Measurements from ENCODE around the gene SRF. TPM values are rescaled to one million over a fixed set of nuclear protein-coding genes. Genes with fewer than 3 reads are reported as not detected.
"Not testable (repeated sequence)": the region's sequence is repeated elsewhere in the genome, so short reads cannot be mapped to it uniquely, and the experiment has no call there.

Gene SRF
- total RNA-seq (2014; rRNA removed; shearing (Covaris generic)) = 15.6 and 26.5 TPM in 2 replicates

DNA sequence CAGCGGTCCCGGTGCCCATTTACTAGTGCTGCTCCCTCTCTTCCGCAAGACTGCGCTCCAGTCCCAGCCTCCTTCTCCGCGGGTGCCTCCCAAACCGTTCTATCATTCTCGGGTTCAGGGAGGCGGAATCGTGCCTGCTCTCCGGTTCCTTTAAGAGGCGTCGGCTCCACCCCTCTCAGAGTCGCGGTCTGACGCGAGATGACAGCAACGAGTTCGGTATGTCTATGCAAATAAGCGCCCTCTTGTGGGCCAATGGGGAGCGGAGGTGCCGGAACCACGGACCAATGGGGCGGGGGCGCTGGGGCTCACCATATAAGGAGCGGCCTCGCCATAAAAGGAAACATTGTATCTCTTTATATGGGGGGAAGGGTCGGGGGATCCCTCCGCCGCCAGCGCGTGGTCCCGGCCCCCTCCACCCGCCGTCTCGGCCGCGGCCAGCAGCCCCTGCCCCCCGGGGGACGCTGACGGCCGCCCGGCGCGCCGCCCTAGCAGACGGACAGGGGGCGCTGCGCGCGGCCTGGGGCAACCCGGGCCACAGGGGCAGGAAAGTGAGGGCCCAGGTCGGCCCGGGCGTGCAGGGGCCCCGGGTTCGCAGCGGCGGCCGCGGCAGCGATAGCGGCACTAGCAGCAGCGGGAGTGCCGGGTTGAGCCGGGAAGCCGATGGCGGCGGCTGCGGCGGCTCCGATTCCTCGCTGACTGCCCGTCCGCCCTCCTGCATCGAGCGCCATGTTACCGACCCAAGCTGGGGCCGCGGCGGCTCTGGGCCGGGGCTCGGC lies at the start of gene SRF:
Gene SRF (plus strand): TSS at position 339 of the 776 bp plus-strand sequence. CDS start 388 bp downstream, at position 727.
- DNase-seq (ENCODE audit: low read depth) = peak; percentile 100

DNA sequence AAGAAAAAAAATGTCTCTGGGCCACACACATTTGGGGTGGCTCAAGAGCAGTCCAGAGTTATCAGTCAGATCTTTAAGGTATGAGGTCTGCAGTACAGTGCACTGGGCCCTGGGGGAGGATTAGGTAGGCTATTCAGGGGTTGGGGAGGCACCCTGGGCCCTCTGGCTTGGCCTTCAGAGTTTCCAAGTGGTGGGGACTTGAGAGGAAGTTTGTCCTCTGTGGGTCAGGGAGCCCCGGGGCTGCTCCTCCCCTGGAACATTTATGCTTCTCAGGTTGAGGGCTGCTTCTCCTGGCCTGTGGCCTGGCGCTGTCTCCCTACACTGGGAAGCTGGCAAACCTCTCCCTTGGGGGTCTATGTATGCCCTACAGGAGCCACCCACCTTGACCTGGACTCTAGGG lies 48.9 kb upstream of the SRF start:
- peak; percentile 65 for DNase-seq (ENCODE audit: low read depth)

DNA sequence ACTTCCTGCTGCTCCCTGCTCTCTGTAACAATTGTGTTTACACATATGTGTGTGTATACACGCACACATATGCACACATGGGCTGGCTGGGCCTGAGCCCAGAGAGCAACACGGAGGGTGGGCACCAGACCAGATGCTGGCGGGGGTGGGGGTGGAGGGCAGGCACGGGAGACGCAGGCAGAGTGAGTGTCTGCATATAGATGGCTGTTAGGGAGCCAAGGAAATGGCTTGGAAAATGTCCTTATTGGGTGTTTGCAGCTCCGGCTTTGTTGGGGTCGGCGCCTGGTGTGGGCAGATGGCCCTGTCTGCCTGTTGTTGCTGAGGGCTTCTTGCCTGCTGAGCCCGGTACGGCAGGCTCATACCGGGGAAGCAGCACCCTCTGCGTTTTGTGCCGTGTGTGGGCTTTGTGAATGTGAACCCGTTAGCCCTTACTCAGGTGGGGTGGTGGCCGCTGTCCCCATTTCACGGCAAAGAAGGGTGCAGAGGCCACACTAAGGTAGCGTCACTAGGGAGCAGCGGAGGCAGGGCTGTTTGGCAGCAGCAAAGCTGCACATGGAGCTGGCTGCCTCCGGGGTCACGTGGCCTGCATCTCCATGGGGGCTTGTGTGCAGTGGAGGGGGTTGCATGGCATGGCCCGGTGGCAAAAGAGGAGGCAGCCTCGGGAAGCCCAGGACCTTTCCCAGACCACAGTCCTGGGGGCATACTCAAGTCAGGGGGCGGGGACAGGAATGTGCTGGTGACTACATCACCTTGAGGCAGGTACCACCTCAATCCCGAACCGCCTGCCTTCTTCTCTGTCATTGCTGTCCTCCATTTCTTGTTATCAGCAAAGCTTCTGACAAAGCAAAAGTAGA lies 47.4 kb upstream of the SRF start:
- no peak for DNase-seq (ENCODE audit: low read depth)

DNA sequence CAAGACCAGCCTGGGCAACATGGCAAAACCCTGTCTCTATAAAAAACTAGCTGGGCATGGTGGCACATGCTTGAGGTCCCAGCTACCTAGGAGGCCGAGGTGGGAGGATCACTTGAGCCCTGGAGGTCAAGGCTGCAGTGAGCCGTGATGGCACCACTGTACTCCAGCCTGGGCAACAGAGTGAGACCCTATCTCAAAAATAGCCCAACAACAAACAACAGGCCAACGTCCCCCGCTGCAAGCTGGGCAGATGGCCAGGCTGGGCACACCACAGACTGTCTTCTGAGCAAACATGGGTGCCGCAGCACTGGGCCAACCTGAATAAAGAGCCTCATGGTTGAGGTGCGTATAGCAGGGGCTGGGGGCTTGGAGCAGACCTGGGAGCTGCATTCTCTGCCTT lies 46.6 kb upstream of the SRF start:
- DNase-seq (ENCODE audit: low read depth) = no peak

DNA sequence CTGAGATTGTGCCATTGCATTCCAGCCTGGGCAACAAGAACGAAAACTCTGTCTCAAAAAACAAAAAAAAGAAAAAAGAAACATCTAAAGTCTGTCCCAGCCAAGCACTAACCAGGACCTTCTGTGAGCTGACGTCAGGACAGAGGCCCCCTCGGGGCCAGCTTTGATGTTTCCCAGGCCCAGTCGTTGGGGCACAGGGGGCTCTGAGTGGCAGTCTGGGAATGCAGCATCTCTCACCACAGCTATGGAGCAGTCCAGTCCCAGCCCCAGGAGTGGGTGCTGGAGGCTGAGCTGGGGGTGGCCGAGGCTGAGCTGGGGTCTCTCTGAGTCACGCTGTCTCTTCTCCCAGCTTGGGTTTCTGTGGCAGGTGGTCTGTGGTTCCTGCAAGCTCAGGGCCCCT lies 46.0 kb upstream of the SRF start:
- peak; percentile 73 for DNase-seq (ENCODE audit: low read depth)

DNA sequence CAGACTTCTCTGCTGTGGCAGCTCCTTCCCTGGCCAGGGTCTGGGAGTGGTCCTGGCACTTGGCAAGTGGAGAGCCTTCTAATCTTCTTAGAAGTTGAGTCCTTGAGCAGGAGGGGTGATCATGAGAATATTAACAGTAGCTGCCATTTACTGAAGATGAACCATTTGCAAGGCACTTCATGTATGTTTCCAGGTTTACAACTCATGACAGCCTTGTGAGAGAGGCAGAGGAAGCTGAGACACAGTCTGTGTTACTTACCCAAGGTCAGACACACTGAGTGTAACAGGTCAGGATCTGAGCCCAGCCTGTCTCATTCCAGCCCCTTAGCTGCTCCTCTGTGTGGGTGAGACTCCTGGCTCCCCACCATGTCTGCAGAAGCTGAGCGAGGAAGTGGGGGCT lies 45.5 kb upstream of the SRF start:
- DNase-seq (ENCODE audit: low read depth) = no peak

DNA sequence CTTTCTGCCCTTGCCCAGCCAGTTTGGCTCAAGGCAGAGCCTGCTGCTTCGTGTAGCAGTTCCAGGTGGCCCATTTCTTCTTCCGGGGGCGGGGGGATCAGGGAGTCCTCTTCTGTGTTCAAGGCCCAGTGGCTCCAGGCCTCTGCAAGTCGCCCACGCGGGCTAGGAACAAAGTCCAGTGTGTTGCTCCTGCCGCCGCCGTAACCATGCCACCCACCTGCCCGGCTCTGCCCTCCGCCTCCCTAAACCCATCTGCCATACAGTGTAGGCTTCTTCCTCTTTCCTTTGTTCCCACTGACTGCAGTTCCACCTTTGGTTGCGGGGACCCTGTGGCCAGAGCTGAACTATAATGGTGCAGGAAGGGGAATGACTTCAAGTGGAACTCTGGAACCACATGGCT lies 43.9 kb upstream of the SRF start:
- no peak for DNase-seq (ENCODE audit: low read depth)

DNA sequence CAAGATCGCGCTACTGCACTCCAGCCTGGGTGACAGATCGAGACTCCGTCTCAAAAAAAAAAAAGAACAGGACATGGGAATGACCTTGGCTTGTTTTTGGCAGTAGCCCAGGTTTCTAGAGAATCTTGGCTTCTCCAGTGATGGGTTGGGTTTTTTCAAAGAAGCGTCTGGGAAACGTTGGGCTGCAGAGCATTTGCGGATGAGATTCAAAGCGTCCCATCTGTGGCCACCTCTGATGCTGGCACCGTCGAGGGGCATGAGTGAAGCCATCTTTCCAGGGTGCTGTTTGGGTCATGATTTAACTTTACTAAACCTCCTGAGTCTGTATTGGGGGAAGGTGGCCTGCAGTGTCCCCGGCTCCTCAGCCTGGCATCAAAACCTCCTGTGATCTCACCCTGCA lies 43.2 kb upstream of the SRF start:
- peak; percentile 50 for DNase-seq (ENCODE audit: low read depth)

DNA sequence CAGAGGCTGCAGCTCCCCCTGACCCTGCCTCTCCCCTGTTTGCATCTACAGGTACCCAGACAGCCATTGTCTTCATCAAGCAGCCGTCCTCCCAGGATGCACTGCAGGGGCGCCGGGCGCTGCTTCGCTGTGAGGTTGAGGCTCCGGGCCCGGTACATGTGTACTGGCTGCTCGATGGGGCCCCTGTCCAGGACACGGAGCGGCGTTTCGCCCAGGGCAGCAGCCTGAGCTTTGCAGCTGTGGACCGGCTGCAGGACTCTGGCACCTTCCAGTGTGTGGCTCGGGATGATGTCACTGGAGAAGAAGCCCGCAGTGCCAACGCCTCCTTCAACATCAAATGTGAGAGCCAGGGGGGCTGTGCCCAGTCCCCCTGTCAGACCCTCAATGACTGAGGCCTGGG lies 42.1 kb upstream of the SRF start:
- peak; percentile 33 for DNase-seq (ENCODE audit: low read depth)

DNA sequence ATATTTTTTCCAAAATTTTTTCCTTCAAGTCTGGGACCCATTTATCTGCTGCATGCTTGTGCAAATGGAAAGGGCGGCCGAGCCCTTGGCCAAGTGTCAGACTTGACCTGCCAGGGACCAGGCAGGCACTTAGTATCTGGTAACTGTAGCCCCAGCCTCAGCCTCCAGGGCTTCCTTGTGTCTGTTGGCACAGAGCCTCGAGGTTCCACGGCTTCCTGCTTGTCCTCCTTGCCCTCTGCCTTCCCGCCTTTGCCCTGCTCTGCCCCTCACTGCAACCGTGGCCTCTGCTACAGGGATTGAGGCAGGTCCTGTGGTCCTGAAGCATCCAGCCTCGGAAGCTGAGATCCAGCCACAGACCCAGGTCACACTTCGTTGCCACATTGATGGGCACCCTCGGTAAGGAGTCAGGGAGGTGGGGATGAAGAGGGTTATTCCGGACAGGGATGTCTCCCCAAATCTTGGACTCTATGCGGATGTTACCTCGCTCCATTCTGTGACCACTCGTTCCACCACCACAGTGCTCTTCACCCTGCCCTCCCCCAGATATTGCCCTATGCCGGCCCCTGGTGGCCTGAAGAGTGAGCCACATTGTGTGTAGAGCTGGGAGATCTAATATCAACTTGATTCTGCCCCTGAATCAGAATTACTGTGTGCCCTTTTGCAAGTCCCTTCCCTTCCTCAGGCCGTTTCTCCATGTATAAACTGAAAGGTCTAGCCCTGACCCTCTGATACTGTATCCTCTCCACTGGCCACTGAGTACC lies 41.5 kb upstream of the SRF start:
- peak; percentile 69 for DNase-seq (ENCODE audit: low read depth)

DNA sequence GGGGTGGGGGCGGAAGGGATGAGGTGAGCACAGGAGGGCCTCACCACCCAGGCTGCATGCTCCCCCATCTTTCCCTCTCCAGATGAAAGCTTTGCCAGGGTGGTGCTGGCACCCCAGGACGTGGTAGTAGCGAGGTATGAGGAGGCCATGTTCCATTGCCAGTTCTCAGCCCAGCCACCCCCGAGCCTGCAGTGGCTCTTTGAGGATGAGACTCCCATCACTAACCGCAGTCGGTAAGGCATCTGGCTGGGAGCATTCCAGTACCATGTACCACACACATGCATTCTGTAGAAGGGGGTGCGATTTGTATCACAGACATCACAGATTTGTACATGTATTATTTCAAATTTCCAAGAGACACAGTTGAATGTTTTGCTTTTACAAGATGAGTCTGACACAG lies 40.6 kb upstream of the SRF start:
- DNase-seq (ENCODE audit: low read depth) = no peak

DNA sequence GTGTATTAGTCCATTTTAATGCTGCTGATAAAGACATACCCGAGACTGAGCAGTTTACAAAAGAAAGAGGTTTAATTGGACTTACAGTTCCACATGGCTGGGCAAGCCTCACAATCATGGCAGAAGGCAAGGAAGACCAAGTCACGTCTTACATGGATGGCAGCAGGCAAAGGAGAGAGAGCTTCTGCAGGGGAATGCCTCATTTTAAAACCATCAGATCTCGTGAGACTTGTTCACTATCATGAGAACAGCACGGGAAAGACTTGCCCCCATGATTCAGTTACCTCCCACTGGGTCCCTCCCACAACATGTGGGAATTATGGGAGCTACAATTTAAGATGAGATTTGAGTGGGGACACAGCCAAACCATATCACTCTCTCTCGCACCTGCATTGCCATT lies 39.7 kb upstream of the SRF start:
- not testable (repeated sequence) for DNase-seq (ENCODE audit: low read depth)

DNA sequence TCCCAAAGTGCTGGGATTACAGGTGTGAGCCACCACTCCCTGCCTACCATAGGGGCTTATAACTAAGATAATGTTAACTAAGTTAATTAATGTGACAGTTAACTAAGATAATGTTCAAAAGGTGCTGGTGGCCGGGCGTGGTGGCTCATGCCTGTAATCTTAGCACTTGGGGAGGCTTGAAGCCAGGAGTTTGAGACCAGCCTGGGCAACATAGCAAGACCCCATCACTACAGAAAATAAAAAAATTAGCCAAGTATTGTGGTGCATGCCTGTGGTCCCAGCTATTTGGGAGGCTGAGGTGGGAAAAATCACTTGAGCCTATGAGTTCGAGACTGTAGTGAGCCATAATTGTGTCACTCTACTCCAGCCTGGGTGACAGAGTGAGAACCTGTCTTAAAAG lies 32.8 kb upstream of the SRF start:
- no peak for DNase-seq (ENCODE audit: low read depth)

DNA sequence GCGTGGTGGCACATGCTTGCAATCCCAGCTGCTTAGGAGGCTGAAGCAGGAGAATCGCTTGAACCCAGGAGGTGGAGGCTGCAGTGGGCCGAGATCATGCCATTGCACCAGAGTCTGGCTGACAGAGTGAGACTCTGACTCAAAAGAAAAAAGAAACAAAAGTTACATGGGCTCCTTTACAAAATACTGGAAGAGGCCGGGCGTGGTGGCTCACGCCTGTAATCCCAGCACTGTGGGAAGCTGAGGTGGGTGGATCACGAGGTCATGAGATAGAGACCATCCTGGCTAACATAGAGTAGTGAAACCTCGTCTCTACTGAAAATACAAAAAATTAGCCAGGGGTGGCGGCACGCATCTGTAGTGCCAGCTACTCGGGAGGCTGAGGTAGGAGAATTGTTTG lies 31.1 kb upstream of the SRF start:
- not testable (repeated sequence) for DNase-seq (ENCODE audit: low read depth)

DNA sequence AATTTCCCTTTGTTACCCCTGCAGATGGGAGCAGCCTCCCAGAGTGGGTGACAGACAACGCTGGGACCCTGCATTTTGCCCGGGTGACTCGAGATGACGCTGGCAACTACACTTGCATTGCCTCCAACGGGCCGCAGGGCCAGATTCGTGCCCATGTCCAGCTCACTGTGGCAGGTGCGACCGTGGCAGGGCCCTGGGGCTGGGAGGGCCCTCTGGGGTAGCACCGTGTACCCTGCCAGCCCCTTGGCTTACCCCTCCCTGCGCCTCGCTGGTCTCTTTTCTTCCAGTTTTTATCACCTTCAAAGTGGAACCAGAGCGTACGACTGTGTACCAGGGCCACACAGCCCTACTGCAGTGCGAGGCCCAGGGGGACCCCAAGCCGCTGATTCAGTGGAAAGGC lies 29.4 kb upstream of the SRF start:
- DNase-seq (ENCODE audit: low read depth) = no peak

DNA sequence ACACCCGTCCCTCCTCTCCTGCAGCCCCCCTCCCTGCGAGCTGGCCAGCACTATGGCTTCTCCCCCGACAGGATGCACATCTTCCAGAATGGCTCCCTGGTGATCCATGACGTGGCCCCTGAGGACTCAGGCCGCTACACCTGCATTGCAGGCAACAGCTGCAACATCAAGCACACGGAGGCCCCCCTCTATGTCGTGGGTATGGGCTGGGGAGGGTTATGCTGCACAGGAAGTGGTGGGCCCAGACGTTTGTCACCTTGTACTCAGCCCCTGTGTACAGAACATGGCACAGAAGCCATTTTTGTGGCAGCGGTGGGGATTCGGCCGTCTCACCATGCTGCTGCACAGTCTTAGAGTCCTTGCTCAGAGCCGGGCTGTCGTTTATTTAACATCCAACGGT lies 29.0 kb upstream of the SRF start:
- no peak for DNase-seq (ENCODE audit: low read depth)

DNA sequence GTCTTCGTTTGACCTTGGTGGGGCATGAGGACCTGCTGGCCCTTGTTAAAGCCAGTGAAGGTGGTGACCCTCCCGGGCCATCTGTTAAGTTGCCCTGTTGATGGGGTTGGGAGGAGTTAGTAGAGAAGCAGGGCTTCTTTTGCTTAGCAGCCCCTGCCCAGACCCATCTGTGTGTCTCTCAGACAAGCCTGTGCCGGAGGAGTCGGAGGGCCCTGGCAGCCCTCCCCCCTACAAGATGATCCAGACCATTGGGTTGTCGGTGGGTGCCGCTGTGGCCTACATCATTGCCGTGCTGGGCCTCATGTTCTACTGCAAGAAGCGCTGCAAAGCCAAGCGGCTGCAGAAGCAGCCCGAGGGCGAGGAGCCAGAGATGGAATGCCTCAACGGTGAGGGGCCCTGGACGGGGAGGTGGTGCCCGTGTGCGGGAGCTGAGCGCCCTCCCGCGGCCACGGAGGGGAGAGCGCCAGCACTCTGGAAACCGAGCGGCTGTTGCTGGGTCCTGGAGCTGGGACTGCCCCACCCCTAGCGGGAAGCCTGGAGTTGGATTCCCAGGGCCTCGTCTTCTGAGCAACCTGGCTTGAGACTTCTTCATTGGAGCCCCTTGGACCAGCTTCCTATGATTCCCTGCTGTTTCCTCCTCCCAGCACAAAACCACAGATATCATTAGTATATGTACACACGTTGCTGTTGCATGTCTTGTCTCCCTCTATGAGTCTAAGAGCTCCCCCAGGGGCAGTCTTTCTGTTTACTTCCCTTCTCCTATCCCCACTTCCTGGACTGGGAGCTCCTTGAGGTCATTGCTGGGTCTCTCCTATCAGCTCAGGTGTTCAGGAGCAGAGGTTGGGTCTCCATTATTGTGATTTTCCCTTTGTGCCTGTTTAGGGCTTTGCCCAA lies 27.6 kb upstream of the SRF start:
- DNase-seq (ENCODE audit: low read depth) = peak; percentile 89

DNA sequence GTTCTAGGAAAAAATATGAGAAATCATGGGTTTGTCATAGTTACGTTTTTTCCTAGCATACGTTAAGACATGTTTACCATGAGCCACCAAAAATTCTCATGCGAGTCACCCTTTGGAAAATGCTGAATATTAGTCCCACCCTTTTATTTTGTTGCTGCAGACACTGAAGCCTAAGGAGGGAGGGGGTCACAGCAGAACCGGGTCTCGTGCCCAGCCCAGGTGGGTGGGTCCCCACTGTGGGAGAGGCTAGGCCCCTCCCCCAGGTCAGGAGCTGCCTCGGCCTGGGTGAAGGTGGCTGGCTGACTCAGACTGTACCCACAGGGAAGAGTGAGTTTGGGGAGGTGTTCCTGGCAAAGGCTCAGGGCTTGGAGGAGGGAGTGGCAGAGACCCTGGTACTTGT lies 26.2 kb upstream of the SRF start:
- no peak for DNase-seq (ENCODE audit: low read depth)

DNA sequence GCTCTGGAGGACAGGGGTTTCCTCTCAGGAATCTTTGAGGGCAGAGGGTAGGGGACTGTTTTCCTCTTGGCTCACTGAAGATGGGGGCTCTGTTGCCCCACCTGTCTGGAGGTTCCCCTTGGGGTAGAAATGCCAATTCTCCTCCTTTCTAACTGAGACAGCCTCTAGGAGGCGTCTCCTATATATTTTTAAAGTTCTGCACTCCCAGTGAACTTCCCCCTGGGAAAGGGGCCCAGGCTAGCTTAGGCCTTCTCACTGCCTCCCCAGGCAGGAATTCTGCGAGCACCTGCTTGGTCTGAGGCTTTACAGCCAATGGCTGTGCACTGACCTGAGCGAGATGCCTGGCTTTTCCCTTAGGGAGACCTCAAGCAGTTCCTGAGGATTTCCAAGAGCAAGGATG lies 24.8 kb upstream of the SRF start:
- no peak for DNase-seq (ENCODE audit: low read depth)

DNA sequence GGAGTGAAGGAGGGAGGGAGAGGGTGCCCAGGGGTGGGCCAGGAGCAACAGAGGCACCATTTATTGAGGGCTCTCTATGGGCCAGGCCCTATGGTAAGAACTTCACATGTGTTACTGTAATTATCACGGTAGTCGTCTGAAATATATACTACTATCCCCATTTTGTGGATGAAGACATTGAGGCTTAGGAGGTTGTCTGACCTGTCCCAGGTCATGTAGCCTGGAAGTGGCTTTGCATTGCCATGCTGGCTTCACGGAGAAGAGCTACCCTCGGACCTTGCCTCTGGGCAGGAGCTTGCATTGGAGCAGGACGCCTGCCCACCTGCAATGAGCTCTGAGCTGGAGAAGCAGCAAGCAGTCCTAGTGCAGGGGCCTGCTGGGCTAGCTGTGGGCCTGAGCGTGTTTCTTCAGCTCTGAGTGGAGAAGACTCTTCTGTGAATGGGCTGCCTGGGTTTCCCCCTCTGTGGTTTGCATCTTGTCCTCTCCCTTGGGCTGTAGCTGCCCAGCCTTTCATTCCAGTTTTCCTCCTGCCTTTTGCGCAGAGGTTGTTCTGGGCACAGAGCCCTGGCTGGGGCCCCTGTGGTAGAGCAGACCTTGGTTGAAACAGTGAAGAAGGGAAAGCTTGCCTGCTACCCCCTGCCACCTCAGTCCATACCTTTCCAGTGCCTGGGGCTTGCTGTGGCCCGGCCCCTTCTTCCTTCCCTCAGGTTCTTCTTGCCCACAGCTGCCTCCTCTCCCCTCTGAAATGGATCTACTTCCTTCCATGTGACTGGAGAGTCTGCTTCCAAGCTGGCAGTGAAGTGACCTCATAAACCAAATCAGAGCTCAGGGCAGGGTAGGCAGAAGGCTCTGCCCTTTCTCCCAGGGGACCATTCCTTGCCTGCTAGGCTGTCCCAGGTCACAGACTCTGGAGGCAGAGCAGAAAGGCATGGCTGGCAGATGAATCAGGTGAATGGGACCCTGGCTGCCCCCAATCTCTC lies 24.1 kb upstream of the SRF start:
- no peak for DNase-seq (ENCODE audit: low read depth)

Measured in M059J (cell line).